Middle frontal gyrus (tissue), 1 donor: Measurements from ENCODE around the gene SKOR1.

Experiments
- DNase-seq: peaks from one replicate; pipeline ENCODE4 v3.0.0-alpha.2; 2015; ENCODE audit warnings: low spot score; ENCODE audit errors: extremely low spot score

SKOR1 gene

GRCh38 chr15:67850336-67850735 is 25.0 kb downstream of the SKOR1 start:
- no peak for DNase-seq

DNA sequence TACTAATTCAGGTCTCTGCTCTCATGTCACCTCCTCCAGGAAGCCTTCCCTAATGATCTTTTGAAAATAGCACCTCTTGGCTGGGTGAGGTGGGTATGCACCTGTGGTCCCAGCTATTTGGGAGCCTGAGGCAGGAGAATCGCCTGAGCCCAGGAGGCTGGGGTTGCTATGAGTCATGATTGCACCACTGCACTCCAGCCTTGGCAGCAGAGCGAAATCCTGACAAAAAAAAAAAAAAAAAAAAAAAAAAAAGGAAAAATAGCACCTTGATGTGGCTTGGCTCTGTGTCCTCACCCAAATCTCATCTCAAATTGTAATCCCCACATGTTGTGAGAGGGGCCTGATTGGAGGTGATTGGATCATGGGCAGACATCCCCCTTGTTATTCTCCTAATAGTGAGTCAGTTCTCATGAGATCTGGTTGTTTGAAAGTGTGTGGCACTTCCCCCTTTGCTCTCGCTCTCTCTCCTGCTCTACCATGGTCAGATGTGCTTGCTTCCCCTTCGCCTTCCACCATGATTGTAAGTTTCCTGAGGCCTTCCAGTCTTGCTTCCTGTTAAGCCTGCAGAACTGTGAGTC is 25.8 kb downstream of the SKOR1 start:
- no peak for DNase-seq

DNA sequence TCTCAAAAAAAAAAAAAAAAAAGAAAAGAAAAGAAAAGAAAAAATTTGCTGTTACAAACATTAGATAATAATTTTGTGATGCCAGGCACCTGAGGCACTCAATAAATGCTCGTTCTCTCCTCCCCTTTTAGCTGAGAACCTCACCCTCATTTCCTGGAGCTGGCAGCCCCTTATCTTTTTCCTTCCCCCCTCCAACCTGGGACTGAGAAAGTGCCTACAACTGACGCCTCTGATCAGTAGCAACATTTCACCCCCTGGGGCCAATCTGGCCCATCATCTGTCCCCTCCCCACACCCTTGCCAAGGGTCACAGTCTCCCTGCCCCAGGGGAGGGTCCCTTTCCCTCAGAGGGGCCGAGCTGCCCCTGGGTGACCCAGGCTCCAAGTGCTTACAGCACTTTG is 27.1 kb downstream of the SKOR1 start:
- no peak for DNase-seq

- no peak for DNase-seq
Observed at GRCh38 chr15:67853454-67853853, 28.1 kb downstream of the SKOR1 start.

- DNase-seq: no peak
Observed at GRCh38 chr15:67854358-67854757, 29.0 kb downstream of the SKOR1 start.

DNA sequence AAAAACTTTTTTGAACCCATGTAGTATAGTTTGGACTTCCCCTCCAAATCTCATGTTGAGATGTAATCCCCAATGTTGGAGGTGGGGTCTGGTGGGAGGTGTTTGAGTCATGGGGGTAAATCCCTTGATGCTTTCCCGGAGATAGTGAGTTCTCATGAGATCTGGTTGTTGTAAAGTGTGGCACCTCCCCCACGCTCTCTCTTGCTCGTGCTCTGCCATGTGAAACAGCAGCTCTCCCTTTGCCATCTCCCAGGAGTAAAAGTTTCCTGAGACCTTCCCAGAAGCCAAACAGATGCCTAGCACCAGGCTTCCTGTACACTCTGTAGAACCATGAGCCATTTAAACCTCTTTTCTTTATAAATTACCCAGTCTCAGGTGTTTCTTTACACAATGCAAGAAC is 30.5 kb downstream of the SKOR1 start:
- no peak for DNase-seq

GRCh38 chr15:67857220-67857619 is 31.9 kb downstream of the SKOR1 start:
- DNase-seq: no peak

- no peak for DNase-seq
Observed at GRCh38 chr15:67859331-67859946, 34.1 kb downstream of the SKOR1 start.

- DNase-seq: no peak
Observed at GRCh38 chr15:67861983-67862382, 36.7 kb downstream of the SKOR1 start.

DNA sequence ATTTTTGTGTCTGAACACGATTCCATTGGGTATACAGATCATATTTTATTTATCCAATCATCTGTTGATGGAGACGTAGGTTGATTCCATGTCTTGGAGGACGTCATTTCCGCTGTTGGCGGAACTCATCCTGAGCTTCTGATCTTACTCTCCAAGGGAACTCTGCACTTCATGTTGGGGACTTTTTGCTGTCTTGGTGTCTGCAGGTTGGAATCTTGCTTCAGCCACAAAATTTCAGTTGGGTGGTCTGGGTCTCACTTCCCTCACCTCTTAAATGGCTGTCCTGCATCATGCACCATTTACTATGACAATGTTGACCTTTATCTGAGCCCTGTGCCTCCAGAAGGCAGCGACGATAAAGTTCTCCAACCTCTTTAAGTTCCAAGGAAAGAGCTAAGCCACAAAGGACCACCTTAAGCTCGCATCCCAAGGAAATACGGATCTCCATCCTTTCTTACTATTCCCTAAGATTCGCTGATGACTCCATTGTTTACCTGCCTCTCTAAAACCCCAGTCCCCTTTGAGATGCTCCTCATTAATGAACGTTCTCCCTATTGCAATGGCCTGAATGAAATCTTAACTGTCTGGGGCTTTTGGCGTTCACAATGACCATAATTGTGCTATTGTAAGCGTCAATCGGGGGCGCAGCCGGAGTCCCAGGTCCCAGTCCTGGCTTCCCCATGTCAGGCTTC is 37.6 kb downstream of the SKOR1 start:
- DNase-seq: no peak

GRCh38 chr15:67863442-67863987 is 38.2 kb downstream of the SKOR1 start:
- DNase-seq: peak; percentile 62

DNA sequence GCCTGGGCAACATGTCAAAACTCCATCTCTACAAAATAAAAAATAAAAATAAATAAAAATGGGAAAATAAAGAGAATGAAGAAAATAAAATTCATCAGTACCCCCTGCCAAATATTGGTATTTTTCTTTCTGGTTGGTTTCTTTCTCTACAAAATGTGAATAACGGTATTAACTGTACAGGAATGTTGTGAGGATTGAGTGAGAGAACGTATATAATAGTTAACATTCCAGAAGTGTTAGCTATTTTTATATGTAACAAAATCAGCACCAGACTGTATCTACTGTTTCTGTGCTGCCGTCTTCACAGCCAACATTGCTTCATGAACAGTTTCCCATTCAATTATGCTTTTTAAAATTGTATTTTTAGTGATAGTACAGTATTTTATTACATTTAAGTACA is 40.0 kb downstream of the SKOR1 start:
- DNase-seq: no peak

DNA sequence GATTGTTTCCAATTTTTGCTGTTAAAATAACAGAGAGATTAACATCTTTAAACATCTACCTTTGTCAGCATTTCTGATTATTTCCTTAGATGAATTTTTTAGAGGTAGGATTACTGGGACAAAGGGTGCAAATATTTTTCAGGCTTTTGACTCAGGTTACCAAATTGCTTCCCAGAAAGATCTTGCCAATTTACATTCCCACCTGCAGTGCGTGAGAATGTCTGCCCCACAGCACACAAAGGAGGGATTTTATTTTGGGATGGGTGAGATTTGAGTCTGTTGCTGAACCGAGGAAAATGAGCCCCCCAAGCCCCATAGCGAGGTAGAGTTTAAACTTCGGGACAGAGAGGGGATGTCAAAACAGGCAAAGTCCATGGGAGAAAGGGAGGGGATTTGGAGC is 40.5 kb downstream of the SKOR1 start:
- no peak for DNase-seq

DNA sequence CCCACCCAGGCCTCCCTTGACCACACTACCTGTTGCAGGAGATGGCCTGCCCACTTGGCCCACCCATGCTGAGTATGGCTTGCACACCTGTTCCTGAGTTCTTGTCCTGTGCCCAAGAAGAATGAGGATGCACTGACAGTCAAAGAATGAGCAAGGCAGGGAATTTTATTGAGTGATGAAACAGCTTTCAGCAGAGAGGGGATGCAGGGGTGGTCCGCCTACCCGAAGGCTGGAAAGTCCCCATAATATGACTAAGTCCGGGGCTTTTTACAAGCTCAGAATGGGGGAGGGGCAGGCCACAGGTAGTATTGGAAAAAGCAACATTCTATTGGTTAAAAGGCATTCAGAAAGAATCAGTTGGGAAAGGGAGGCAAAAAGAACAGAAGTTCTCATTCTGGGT is 44.4 kb downstream of the SKOR1 start:
- DNase-seq: no peak

GRCh38 chr15:67870868-67871408 is 45.6 kb downstream of the SKOR1 start:
- no peak for DNase-seq

- no peak for DNase-seq
Observed at GRCh38 chr15:67873777-67874176, 48.5 kb downstream of the SKOR1 start.

GRCh38 chr15:67878712-67879206 is 53.5 kb downstream of the SKOR1 start:
- DNase-seq: no peak

GRCh38 chr15:67879440-67880129 is 54.3 kb downstream of the SKOR1 start:
- DNase-seq: no peak

DNA sequence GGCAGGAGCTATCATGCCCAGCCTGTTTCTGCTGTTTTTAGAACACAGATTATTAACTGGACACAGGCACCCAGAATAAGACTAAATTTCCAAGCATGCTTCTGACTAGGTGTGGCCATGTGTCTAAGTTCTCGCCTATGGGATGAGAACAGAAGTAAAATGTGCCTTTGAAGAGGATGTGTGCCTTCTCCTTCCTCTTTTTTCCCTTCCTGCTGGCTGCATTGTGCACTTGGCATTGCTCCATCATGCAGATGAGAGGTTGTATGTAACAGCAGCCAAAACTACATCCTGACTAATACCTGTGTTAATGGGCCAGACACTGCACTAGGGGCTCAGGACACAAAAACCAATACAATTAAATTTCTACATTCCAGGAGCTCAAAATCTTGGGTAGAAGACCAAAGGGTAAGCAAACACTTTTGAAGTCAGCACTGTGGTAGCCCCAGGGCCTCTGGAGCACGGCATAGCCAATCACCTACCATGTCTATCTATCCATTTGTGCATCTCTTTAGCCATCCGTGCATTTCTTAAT is 55.4 kb downstream of the SKOR1 start:
- DNase-seq: no peak

GRCh38 chr15:67882487-67883233 is 57.4 kb downstream of the SKOR1 start:
- no peak for DNase-seq
